GM12875 (cell line): Measurements from ENCODE around the gene IGF2BP2.
"Not testable (repeated sequence)": the region's sequence is repeated elsewhere in the genome, so short reads cannot be mapped to it uniquely, and the experiment has no call there.

Experiments used
- H3K4me3 ChIP-seq: one replicate; pipeline ENCODE4 v1.5.1; 2011; ENCODE audit warnings: low read depth, low read length, control low read depth
- TF ChIP-seq, protein P1 (sequence below): IDR thresholded peaks from 2 replicates; pipeline ENCODE4 v1.5.1; 2011; ENCODE audit warnings: low read depth, mild to moderate bottlenecking, control low read depth, inconsistent platforms, low read length, moderate library complexity, borderline replicate concordance; ENCODE audit not compliant: insufficient read depth

The IGF2BP2 gene

GRCh38 chr3:185685231-185686035 lies 139.4 kb downstream of the IGF2BP2 start:
- TF ChIP-seq, protein P1, sequence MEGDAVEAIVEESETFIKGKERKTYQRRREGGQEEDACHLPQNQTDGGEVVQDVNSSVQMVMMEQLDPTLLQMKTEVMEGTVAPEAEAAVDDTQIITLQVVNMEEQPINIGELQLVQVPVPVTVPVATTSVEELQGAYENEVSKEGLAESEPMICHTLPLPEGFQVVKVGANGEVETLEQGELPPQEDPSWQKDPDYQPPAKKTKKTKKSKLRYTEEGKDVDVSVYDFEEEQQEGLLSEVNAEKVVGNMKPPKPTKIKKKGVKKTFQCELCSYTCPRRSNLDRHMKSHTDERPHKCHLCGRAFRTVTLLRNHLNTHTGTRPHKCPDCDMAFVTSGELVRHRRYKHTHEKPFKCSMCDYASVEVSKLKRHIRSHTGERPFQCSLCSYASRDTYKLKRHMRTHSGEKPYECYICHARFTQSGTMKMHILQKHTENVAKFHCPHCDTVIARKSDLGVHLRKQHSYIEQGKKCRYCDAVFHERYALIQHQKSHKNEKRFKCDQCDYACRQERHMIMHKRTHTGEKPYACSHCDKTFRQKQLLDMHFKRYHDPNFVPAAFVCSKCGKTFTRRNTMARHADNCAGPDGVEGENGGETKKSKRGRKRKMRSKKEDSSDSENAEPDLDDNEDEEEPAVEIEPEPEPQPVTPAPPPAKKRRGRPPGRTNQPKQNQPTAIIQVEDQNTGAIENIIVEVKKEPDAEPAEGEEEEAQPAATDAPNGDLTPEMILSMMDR = no peak
- no peak overlapping the region for H3K4me3 ChIP-seq

DNA sequence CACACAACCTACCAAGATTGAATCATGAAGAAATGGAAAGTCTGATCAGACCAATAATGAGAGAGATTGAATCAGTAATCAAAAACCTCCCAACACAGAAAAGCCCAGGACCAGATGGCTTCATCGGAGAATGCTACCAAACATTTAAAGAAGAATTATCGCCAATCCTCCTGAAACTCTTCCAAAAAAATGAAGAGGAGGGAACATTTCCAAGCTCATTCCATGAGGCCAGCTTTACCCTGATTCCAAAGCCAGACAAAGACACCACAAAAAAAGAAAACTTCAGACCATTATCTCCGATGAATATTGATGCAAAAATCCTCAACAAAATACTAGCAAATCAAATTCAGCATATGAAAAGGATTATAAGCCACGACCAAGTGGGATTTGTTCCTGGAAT lies 144.6 kb downstream of the IGF2BP2 start:
- TF ChIP-seq, protein P1 = no peak
- no peak overlapping the region for H3K4me3 ChIP-seq

DNA sequence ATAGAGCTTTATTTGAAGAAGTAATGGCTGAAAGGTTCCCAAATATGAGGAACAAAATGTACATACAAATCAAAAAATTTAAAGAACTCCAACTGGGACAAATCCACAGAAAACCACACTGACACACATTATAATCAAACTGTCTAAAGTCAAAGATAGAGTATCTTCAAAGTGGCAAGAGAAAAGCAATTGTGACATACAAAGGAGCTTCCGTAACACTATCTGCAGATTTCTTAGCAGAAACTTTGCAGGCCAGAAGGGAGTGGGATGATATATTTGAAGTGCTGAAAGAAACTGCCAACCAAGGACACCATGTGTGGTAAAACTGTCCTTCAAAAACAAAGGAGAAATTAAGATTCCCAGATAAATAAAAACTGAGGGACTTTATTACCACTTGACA lies 146.8 kb downstream of the IGF2BP2 start:
- H3K4me3 ChIP-seq = no peak overlapping the region
- TF ChIP-seq, protein P1 = no peak

- TF ChIP-seq, protein P1 = peak; percentile 64
- H3K4me3 ChIP-seq = no peak overlapping the region
Measured at GRCh38 chr3:185677146-185677829, 147.6 kb downstream of the IGF2BP2 start.

GRCh38 chr3:185667574-185667973 lies 157.3 kb downstream of the IGF2BP2 start:
- TF ChIP-seq, protein P1 = no peak

GRCh38 chr3:185663929-185664328 lies 160.9 kb downstream of the IGF2BP2 start:
- TF ChIP-seq, protein P1 = no peak
- no peak overlapping the region for H3K4me3 ChIP-seq

More at GRCh38 chr3:185667574-185667973, 157.3 kb downstream of the IGF2BP2 start:
- no peak overlapping the region for H3K4me3 ChIP-seq

- H3K4me3 ChIP-seq = no peak overlapping the region
- TF ChIP-seq, protein P1 = no peak
Measured at GRCh38 chr3:185661772-185662171, 163.1 kb downstream of the IGF2BP2 start.

GRCh38 chr3:185661296-185661695 lies 163.5 kb downstream of the IGF2BP2 start:
- H3K4me3 ChIP-seq = not testable (repeated sequence)
